ENCODE data around the gene METTL9. TPM values are rescaled to one million over a fixed set of nuclear protein-coding genes. Genes with fewer than 3 reads are reported as not detected.
A peak's percentile ranks its signal among the peaks of the same experiment; 100 is the strongest.
"Not testable (repeated sequence)": the region's sequence is repeated elsewhere in the genome, so short reads cannot be mapped to it uniquely, and the experiment has no call there.

Gene METTL9
- total RNA-seq (100 to 1,000 TPM in 1 of 2 donors, 10 to 100 TPM in 1; 62.8 to 127 TPM), polyA plus RNA-seq (10 to 100 TPM; 26.6 to 93.4 TPM)
- long read RNA-seq, donor 1, full-length matches to known transcripts: 98 of 118 reads
- long read RNA-seq, donor 1, partial matches to known transcripts: 20 of 118 reads
- long read RNA-seq, donor 1, other reads (novel, unspliced or antisense): 0 of 118 reads
- long read RNA-seq, donor 2, full-length matches to known transcripts: 40 of 47 reads
- long read RNA-seq, donor 2, partial matches to known transcripts: 7 of 47 reads
- long read RNA-seq, donor 2, other reads (novel, unspliced or antisense): 0 of 47 reads
- long read RNA-seq, donor 3, full-length matches to known transcripts: 57 of 57 reads
- long read RNA-seq, donor 3, partial matches to known transcripts: 0 of 57 reads
- long read RNA-seq, donor 3, other reads (novel, unspliced or antisense): 0 of 57 reads
- long read RNA-seq, donor 4, full-length matches to known transcripts: 62 of 68 reads
- long read RNA-seq, donor 4, partial matches to known transcripts: 6 of 68 reads
- long read RNA-seq, donor 4, other reads (novel, unspliced or antisense): 0 of 68 reads
- long read RNA-seq, donor 5, full-length matches to known transcripts: 95 of 103 reads
- long read RNA-seq, donor 5, partial matches to known transcripts: 8 of 103 reads
- long read RNA-seq, donor 5, other reads (novel, unspliced or antisense): 0 of 103 reads

DNA sequence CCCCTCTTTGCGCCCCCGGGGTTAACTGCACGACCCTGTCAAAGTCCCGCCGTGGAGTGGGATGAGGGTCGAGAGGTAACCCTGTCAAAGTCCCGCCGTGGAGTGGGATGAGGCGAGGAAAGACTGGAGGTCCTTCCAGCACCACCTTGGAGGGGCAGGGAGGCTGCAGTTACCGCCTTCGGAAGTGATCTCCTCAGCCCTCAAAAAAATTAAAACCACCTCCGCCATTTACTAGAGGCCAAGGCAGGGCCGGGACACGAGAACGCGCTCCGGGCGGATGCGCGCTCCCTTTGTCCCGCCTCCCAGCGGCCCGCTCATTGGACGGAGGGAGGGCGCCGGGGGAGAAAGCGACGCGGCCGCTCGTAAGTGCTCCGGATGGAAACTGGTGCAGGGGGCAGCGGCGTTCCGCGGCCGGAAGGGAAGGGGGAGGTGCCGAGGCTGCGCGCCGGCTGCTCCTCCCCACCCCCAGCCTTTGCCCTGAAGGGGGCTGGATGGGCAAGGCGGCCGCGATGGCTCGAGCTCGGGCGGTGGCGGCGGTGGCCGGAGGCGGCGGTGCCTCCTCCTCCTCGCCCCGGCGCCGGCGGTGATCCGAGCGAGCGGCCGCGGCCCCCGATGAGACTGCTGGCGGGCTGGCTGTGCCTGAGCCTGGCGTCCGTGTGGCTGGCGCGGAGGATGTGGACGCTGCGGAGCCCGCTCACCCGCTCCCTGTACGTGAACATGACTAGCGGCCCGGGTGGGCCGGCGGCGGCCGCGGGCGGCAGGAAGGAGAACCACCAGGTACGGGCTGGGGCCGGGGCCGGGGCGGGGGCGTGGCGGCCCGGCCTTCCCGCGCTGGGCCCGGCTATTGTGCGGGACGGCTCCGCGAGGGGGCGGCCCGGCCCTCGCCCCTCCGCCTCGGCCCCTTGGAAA is at the start of gene METTL9:
Gene METTL9, plus strand, starts transcription at position 456 of the 909 bp plus-strand sequence. Its CDS starts 157 bp downstream, at position 613.
- 0 to 1% methylated on average over 51 to 100 of the region's 100 CpGs for WGBS, 2 donors
- H3K27ac ChIP-seq (ENCODE audit: low read depth in 1 of 2, low read length in 1 of 2): peak within 1 kb of the TSS; percentile 91 to 97
- H3K4me3 ChIP-seq: peak within 1 kb of the TSS; percentile 94
- TF ChIP-seq, protein P1, sequence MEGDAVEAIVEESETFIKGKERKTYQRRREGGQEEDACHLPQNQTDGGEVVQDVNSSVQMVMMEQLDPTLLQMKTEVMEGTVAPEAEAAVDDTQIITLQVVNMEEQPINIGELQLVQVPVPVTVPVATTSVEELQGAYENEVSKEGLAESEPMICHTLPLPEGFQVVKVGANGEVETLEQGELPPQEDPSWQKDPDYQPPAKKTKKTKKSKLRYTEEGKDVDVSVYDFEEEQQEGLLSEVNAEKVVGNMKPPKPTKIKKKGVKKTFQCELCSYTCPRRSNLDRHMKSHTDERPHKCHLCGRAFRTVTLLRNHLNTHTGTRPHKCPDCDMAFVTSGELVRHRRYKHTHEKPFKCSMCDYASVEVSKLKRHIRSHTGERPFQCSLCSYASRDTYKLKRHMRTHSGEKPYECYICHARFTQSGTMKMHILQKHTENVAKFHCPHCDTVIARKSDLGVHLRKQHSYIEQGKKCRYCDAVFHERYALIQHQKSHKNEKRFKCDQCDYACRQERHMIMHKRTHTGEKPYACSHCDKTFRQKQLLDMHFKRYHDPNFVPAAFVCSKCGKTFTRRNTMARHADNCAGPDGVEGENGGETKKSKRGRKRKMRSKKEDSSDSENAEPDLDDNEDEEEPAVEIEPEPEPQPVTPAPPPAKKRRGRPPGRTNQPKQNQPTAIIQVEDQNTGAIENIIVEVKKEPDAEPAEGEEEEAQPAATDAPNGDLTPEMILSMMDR (IDR thresholded peaks at IDR 0.05; ENCODE audit: control extremely low read depth, extremely low read depth): no peak
- peak within 1 kb of the TSS; percentile 92 to 97 for H3K9ac ChIP-seq (ENCODE audit: insufficient read depth in 1 of 2, low read length in 2 of 2)
- no peaks in the 10 kb centered on the region for H3K36me3 ChIP-seq (ENCODE audit: control insufficient read depth in 4 of 4, insufficient read depth in 4 of 4, low read length in 4 of 4)
- no peaks in the 10 kb centered on the region for H3K27me3 ChIP-seq (ENCODE audit: control insufficient read depth in 3 of 3, insufficient read depth in 3 of 3, low read length in 2 of 3)
- peak; percentile 97 to 99 (median 97) for DNase-seq
- no peaks in the 10 kb centered on the region for H3K9me3 ChIP-seq (ENCODE audit: control insufficient read depth in 4 of 4, insufficient read depth in 3 of 4, low read length in 3 of 4)
- peak; percentile 100 for ATAC-seq (ENCODE audit: insufficient read depth, low FRiP score)
- H3K4me1 ChIP-seq (ENCODE audit: control insufficient read depth in 5 of 5, insufficient read depth in 5 of 5, low read length in 5 of 5): peaks cover 2 to 27% (median 4%) of the 10 kb centered on the region in 5 donors

DNA sequence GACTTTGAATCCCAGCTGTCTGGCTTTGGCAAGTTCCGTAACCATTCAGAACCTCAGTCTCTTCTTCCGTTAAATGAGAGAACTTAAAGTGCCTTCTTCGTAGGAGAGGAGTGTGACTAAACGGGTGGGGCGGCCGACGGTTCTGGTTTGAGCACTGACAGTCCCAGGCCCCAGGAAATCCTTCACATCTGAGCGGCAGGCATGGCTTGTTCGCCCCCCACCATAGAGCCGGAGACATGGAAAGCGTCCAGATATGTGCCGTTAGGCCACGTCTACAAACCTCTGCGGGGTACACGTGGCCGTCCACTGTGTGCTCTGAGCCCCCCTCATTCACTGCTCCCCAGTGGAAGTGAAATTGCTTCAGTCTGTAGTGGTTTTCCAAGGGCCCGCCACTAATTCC is 49.4 kb upstream of the METTL9 start:
- 90 to 91% methylated on average over 17 of the region's 17 CpGs for WGBS, 2 donors
- not testable (repeated sequence) for H3K9me3 ChIP-seq (ENCODE audit: control insufficient read depth in 4 of 4, insufficient read depth in 3 of 4, low read length in 3 of 4); H3K4me1 ChIP-seq (ENCODE audit: control insufficient read depth in 5 of 5, insufficient read depth in 5 of 5, low read length in 5 of 5); H3K4me3 ChIP-seq; H3K9ac ChIP-seq (ENCODE audit: insufficient read depth in 1 of 2, low read length in 2 of 2); DNase-seq; H3K36me3 ChIP-seq (ENCODE audit: control insufficient read depth in 4 of 4, insufficient read depth in 4 of 4, low read length in 4 of 4); H3K27ac ChIP-seq (ENCODE audit: low read depth in 1 of 2, low read length in 1 of 2); H3K27me3 ChIP-seq (ENCODE audit: control insufficient read depth in 3 of 3, insufficient read depth in 3 of 3, low read length in 2 of 3); ATAC-seq (ENCODE audit: insufficient read depth, low FRiP score)

DNA sequence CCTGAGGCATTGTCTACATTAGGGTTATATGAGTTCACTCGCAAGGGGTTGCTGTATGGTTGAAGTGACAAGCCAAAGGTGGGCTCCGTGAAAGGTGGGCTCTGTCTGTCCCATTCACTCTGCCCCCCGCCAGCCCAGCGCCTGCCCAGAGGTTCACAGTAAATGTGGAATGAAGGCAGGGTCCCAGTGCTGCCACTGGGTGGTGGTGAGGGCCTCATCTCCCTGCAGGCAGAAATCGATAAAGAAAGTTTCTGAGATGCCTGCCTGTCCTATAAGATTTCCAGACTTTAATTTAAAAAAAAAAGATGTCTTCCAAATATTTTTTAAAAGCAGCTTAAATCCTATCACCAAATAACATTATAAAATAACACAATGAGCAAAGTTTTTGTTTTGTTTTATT is 48.9 kb upstream of the METTL9 start:
- not testable (repeated sequence) for H3K27ac ChIP-seq (ENCODE audit: low read depth in 1 of 2, low read length in 1 of 2); H3K36me3 ChIP-seq (ENCODE audit: control insufficient read depth in 4 of 4, insufficient read depth in 4 of 4, low read length in 4 of 4); H3K27me3 ChIP-seq (ENCODE audit: control insufficient read depth in 3 of 3, insufficient read depth in 3 of 3, low read length in 2 of 3); DNase-seq; H3K9me3 ChIP-seq (ENCODE audit: control insufficient read depth in 4 of 4, insufficient read depth in 3 of 4, low read length in 3 of 4); H3K4me3 ChIP-seq; H3K9ac ChIP-seq (ENCODE audit: insufficient read depth in 1 of 2, low read length in 2 of 2); H3K4me1 ChIP-seq (ENCODE audit: control insufficient read depth in 5 of 5, insufficient read depth in 5 of 5, low read length in 5 of 5); ATAC-seq (ENCODE audit: insufficient read depth, low FRiP score)
- WGBS, 2 donors: 45 to 56% methylated on average over 1 of the region's 5 CpGs

DNA sequence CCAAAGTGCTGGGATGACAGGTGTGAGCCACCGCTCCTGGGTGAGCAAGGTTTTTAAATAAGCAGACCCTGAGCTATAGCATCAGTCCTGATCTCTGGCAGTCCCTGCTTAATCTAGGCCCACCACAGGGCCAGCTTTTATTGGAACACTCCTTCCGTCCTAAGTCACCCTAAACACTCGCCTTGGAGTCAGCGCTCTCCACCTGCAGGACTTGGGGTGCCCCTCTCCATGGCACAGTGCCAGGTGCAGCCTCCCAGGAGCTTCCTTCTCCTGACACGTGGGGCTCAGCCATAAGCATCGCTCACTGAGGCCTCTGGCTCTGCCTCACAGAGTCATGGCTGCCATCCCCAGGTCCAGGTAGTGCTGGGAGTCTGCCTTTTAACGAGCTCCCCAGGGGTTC is 48.3 kb upstream of the METTL9 start:
- H3K36me3 ChIP-seq (ENCODE audit: control insufficient read depth in 4 of 4, insufficient read depth in 4 of 4, low read length in 4 of 4); H3K9me3 ChIP-seq (ENCODE audit: control insufficient read depth in 4 of 4, insufficient read depth in 3 of 4, low read length in 3 of 4); H3K27ac ChIP-seq (ENCODE audit: low read depth in 1 of 2, low read length in 1 of 2); H3K4me3 ChIP-seq; DNase-seq; ATAC-seq (ENCODE audit: insufficient read depth, low FRiP score); H3K27me3 ChIP-seq (ENCODE audit: control insufficient read depth in 3 of 3, insufficient read depth in 3 of 3, low read length in 2 of 3); H3K4me1 ChIP-seq (ENCODE audit: control insufficient read depth in 5 of 5, insufficient read depth in 5 of 5, low read length in 5 of 5); H3K9ac ChIP-seq (ENCODE audit: insufficient read depth in 1 of 2, low read length in 2 of 2): not testable (repeated sequence)
- WGBS, 2 donors: 81 to 88% methylated on average over 4 to 5 of the region's 7 CpGs

DNA sequence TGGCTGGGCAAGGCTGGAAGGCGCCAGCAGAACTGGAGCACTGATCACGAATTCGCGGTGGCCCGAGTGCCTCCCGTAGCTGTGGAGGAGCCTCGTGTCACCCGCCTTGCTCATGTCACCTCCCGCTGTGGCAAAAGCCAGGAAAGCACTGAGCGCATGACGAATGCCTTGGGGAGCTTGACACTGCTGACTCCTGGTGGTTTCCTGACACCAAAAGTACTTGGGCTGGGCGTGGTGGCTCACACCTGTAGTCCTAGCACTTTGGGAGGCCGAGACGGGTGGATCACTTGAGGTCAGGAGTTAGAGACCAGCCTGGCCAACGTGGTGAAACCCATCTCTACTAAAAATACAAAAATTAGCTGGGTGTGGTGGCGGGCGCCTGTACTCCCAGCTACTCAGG is 47.8 kb upstream of the METTL9 start:
- WGBS, 2 donors: 86 to 90% methylated on average over 13 to 16 of the region's 17 CpGs
- not testable (repeated sequence) for DNase-seq; H3K36me3 ChIP-seq (ENCODE audit: control insufficient read depth in 4 of 4, insufficient read depth in 4 of 4, low read length in 4 of 4); H3K4me1 ChIP-seq (ENCODE audit: control insufficient read depth in 5 of 5, insufficient read depth in 5 of 5, low read length in 5 of 5); H3K4me3 ChIP-seq; H3K27ac ChIP-seq (ENCODE audit: low read depth in 1 of 2, low read length in 1 of 2); H3K9ac ChIP-seq (ENCODE audit: insufficient read depth in 1 of 2, low read length in 2 of 2); H3K27me3 ChIP-seq (ENCODE audit: control insufficient read depth in 3 of 3, insufficient read depth in 3 of 3, low read length in 2 of 3); H3K9me3 ChIP-seq (ENCODE audit: control insufficient read depth in 4 of 4, insufficient read depth in 3 of 4, low read length in 3 of 4); ATAC-seq (ENCODE audit: insufficient read depth, low FRiP score)

DNA sequence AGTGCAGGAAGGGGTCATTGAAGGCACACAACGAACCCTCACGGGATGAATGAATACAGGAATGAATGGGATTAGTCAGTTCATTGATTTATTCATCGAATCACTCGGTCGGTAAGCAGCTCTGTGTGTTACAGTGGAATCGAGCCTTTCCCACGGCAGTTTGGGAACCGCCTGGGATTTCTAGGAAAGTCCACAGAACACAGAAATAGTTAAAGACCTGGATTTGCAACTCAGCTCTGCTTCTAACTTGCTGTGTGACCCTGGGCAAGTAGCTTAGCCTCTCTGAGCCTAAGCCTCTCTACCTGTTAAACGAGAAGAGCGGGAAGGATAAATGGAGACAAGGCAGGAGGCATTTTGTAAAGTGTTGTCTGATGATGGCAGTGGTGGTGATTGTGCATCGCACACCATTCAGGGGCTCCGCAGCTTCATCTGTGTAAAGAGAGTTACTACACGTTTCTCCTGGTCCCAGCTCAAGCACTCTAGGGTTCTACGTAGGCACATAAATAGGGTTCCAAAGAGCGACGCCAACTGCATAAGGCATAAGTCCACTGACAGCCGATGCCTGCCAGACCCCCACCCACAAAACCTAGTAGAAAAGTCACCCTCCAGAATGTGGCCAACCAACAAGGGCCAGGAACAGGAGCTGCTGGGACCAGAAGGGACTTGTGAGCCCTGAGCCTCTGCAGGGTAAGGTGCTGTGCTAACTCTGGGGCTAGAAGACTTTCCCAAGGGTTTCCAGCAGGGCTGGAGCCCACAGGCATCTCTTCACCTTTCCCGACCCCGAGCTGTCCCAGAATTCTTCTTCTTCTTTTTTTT is 45.7 kb upstream of the METTL9 start:
- H3K9me3 ChIP-seq (ENCODE audit: control insufficient read depth in 4 of 4, insufficient read depth in 3 of 4, low read length in 3 of 4); DNase-seq; H3K4me1 ChIP-seq (ENCODE audit: control insufficient read depth in 5 of 5, insufficient read depth in 5 of 5, low read length in 5 of 5); H3K4me3 ChIP-seq; H3K36me3 ChIP-seq (ENCODE audit: control insufficient read depth in 4 of 4, insufficient read depth in 4 of 4, low read length in 4 of 4); ATAC-seq (ENCODE audit: insufficient read depth, low FRiP score); H3K27me3 ChIP-seq (ENCODE audit: control insufficient read depth in 3 of 3, insufficient read depth in 3 of 3, low read length in 2 of 3); H3K9ac ChIP-seq (ENCODE audit: insufficient read depth in 1 of 2, low read length in 2 of 2); H3K27ac ChIP-seq (ENCODE audit: low read depth in 1 of 2, low read length in 1 of 2): not testable (repeated sequence)
- 86 to 92% methylated on average over 19 of the region's 19 CpGs for WGBS, 2 donors

Data from lung (tissue), 16 donors.